ENCODE data around the gene FNDC3A. TPM values are rescaled to one million over a fixed set of nuclear protein-coding genes. Genes with fewer than 3 reads are reported as not detected.

Gene FNDC3A
- total RNA-seq, 1 donor from 2014 or later = 61.4 TPM

DNA sequence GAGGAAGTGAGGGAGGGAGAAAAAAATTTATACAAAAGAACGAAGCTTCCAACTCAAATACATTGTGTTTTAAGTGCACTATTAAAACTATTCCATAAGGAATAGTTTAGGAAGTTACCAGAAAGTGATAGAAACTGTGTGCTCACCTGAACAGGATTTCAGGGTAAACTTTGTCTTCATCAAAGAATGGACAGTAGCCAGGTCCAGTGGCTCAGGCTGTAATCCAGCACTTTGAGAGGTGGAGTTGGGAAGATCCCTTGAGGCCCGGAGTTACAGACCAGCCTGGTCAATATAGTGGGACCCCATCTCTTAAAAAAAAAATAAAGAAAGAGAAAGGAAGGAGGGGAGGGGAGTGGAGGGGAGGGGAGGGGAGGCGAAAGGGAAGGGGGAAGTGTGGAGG is 259.0 kb downstream of the FNDC3A start:
- no peak for DNase-seq
- ATAC-seq = no peak
- TF ChIP-seq, protein P1, sequence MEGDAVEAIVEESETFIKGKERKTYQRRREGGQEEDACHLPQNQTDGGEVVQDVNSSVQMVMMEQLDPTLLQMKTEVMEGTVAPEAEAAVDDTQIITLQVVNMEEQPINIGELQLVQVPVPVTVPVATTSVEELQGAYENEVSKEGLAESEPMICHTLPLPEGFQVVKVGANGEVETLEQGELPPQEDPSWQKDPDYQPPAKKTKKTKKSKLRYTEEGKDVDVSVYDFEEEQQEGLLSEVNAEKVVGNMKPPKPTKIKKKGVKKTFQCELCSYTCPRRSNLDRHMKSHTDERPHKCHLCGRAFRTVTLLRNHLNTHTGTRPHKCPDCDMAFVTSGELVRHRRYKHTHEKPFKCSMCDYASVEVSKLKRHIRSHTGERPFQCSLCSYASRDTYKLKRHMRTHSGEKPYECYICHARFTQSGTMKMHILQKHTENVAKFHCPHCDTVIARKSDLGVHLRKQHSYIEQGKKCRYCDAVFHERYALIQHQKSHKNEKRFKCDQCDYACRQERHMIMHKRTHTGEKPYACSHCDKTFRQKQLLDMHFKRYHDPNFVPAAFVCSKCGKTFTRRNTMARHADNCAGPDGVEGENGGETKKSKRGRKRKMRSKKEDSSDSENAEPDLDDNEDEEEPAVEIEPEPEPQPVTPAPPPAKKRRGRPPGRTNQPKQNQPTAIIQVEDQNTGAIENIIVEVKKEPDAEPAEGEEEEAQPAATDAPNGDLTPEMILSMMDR (IDR thresholded peaks at IDR 0.05) = no peak
- H3K27me3 ChIP-seq (ENCODE audit: low read depth) = no peaks in the 10 kb centered on the region
- intact Hi-C loops (cut with DNase I) = no loop called here
- H3K4me3 ChIP-seq = no peak overlapping the region
- no peaks in the 10 kb centered on the region for H3K9me3 ChIP-seq
- H3K27ac ChIP-seq = no peak overlapping the region
- H3K36me3 ChIP-seq = no peaks in the 10 kb centered on the region
- no peaks in the 10 kb centered on the region for H3K4me1 ChIP-seq

- Histone ChIP-seq H3K4me1 (no peaks in the 10 kb centered on the region), H3K4me3 (no peak overlapping the region), H3K36me3 (no peaks in the 10 kb centered on the region), H3K27me3 (ENCODE audit: low read depth) (no peaks in the 10 kb centered on the region), H3K27ac (no peak overlapping the region), H3K9me3 (no peaks in the 10 kb centered on the region)
- intact Hi-C loops (cut with DNase I) = no loop called here
- TF ChIP-seq, protein P1 (IDR thresholded peaks at IDR 0.05) = no peak
- no peak for ATAC-seq
- DNase-seq = no peak
Observed at GRCh38 chr13:49235856-49236431, 260.2 kb downstream of the FNDC3A start.

- H3K27ac ChIP-seq = no peak overlapping the region
- no peaks in the 10 kb centered on the region for H3K9me3 ChIP-seq
- intact Hi-C loops (cut with DNase I) = no loop called here
- no peaks in the 10 kb centered on the region for H3K36me3 ChIP-seq
- H3K4me3 ChIP-seq = no peak overlapping the region
- DNase-seq = no peak
- H3K27me3 ChIP-seq (ENCODE audit: low read depth) = no peaks in the 10 kb centered on the region
- no peak for ATAC-seq
- no peaks in the 10 kb centered on the region for H3K4me1 ChIP-seq
- TF ChIP-seq, protein P1 (IDR thresholded peaks at IDR 0.05) = no peak
Observed at GRCh38 chr13:49238621-49239020, 262.9 kb downstream of the FNDC3A start.

- DNase-seq (no peak), ATAC-seq (peak; percentile 59 to 67)
- Histone ChIP-seq H3K4me1 (no peaks in the 10 kb centered on the region), H3K36me3 (no peaks in the 10 kb centered on the region), H3K27ac (no peak overlapping the region), H3K27me3 (ENCODE audit: low read depth) (no peaks in the 10 kb centered on the region), H3K4me3 (no peak overlapping the region), H3K9me3 (no peaks in the 10 kb centered on the region)
- intact Hi-C loops (cut with DNase I) = no loop called here
- TF ChIP-seq, protein P1 (IDR thresholded peaks at IDR 0.05) = peak; percentile 37
Observed at GRCh38 chr13:49240017-49240416, 264.3 kb downstream of the FNDC3A start.

GRCh38 chr13:49241296-49241695 is 265.6 kb downstream of the FNDC3A start:
- DNase-seq = no peak
- intact Hi-C loops (cut with DNase I) = no loop called here

More at GRCh38 chr13:49241296-49241695, 265.6 kb downstream of the FNDC3A start:
- no peaks in the 10 kb centered on the region for H3K4me1 ChIP-seq
- no peaks in the 10 kb centered on the region for H3K9me3 ChIP-seq
- H3K27me3 ChIP-seq (ENCODE audit: low read depth) = no peaks in the 10 kb centered on the region
- ATAC-seq = no peak
- TF ChIP-seq, protein P1 (IDR thresholded peaks at IDR 0.05) = no peak
- no peak overlapping the region for H3K27ac ChIP-seq
- no peak overlapping the region for H3K4me3 ChIP-seq
- H3K36me3 ChIP-seq = no peaks in the 10 kb centered on the region
